Loucy (cell line): ENCODE results near the gene CEP57.

Experiments
- EZH2phosphoT487 ChIP-seq: fragments of 200-600 bp; IDR thresholded peaks from 2 replicates; pipeline ENCODE4 v1.6.1; 2018; ENCODE audit warnings: antibody characterized with exemption, mild to moderate bottlenecking, moderate library complexity, borderline replicate concordance
- TF ChIP-seq, protein P1 (sequence below): fragments of 200-600 bp; sonication (generic); conservative IDR thresholded peaks from 2 replicates; pipeline ENCODE4 v1.5.1; 2014; ENCODE audit warnings: mild to moderate bottlenecking, antibody characterized with exemption, low read length

DNA sequence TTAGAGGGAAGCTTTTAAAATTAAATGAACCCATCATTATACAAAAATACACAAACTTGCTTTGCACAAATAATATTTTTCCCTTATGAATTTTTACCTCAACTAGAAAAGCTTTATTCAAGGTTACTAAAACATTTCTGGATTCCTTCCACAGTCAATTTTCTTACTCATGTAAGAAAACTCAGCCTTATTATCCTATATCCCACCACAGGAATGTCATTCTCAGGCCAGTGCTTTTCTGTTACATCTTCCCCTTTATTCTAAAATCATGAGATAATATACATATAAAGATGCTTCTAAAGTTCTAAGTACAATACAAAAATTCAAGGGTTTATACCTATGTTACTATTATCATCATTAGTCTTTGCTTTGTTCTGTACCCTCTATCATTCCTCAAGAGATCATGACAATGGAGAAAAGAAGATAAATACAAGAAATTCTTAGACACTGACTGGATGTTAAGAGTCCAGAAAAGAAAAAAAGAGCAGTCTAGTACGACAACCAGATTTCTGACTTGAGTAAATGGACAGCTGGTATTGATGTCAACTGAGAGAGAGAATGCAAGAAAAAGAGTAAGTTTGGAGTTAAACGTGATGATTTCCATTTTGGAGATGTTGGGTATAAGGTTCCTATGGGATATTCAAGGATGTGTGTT is 73.3 kb downstream of the CEP57 start:
- TF ChIP-seq EZH2phosphoT487, result no peak
- TF ChIP-seq, protein P1, sequence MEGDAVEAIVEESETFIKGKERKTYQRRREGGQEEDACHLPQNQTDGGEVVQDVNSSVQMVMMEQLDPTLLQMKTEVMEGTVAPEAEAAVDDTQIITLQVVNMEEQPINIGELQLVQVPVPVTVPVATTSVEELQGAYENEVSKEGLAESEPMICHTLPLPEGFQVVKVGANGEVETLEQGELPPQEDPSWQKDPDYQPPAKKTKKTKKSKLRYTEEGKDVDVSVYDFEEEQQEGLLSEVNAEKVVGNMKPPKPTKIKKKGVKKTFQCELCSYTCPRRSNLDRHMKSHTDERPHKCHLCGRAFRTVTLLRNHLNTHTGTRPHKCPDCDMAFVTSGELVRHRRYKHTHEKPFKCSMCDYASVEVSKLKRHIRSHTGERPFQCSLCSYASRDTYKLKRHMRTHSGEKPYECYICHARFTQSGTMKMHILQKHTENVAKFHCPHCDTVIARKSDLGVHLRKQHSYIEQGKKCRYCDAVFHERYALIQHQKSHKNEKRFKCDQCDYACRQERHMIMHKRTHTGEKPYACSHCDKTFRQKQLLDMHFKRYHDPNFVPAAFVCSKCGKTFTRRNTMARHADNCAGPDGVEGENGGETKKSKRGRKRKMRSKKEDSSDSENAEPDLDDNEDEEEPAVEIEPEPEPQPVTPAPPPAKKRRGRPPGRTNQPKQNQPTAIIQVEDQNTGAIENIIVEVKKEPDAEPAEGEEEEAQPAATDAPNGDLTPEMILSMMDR, result no peak
